Bone marrow (tissue), 2 donors: ENCODE data around the gene FSD1L.

Experiments used
- DNase-seq, 2 donors: peaks; one replicate each; lab custom pipeline; 2025; lab: John Stamatoyannopoulos, UW

FSD1L gene

GRCh38 chr9:105435453-105435852, 12.4 kb upstream of the FSD1L start:
- DNase-seq, result no peak

GRCh38 chr9:105436783-105437182, 11.1 kb upstream of the FSD1L start:
- DNase-seq, result no peak

DNA sequence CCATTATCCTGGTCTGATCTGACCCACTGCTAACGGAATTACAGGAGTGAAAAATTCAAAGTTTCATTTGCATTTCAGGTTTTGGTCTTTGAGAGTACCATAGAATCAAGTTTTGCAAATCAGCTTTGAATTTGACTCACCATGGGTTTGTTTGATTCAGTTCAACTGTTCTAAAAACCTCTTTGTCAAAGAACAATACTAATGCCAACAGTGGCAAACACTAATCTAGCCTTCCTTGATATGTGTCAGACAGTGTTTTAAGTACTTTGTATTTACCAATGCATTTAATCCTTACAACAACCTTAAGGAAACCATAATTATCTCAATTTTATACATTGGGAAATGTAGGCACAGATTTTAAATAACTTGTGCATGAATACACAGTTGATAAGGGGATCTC, 10.1 kb upstream of the FSD1L start:
- DNase-seq, result no peak

- DNase-seq, result no peak
These were observed 9.6 kb upstream of the FSD1L start for GRCh38 chr9:105438141-105438806.

- no peak for DNase-seq
These were observed 8.4 kb upstream of the FSD1L start for GRCh38 chr9:105439428-105439827.

DNA sequence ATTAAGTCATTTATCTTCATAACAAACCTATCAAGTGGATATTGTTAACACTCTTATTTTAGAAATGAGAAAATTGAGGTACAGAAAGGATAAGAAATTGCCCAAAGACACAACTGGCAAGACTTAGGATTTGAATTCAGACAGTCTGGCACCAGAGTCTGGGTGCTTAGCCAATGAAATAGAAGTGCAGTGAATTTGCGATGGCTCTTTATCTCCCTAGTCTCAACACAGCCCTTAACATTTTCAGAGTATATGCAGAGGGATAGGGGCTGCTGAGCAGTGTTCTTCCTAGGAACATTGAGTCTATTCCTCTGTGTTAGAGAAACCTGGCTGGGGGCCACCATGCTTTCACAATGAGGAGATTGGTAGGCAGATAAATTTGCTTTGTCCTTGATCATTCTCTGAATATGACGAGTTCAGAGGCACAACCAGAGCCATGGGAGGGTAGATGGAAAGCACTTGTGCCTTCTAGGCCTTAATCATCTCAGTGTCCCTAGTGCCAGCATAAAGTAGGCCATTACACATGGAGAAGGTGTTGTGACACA, 6.1 kb upstream of the FSD1L start:
- DNase-seq, result no peak

GRCh38 chr9:105443121-105443520, 4.7 kb upstream of the FSD1L start:
- DNase-seq, result no peak

DNA sequence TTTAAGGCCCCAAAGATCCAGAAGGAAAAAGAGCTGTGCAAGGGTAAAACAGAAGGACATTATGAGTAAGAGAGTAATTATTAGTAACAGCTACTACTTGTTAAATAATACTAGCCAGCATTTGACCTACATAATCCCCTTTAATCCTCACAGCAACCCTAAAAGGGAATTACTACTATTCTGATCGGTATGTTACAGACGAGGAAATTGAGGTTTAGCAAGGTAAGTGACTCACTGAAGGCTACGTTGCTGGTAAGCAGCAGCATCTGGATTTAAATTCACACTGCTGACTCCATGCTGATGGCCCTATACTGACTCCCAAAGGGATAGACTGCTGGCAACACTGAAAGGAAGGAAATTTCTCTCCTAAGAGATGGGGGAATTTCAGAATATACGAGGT, 3.7 kb upstream of the FSD1L start:
- no peak for DNase-seq

- no peak for DNase-seq
These were observed 2.5 kb upstream of the FSD1L start for GRCh38 chr9:105445203-105445881.

DNA sequence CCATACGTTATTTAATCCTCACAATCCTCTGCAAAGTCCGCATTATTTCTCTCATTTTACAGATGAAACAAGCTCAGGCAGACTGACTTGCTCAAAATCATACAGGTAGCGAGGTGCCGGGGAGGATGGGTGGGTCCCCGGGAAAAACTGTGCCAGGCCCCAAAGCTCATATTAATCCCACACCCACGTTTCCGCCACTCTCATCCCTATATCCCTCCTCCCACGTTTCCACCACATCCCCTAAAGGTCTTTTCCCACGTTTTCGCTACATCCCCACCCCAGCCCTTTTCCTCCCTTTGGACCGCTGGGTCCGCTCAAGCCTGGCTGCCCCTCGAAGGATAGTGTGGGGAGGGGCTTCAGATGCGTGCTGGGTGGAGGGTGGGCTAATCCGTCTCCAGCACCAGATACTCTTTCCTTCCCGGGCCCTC, 434 bp upstream of the FSD1L start:
- no peak for DNase-seq

GRCh38 chr9:105449081-105449480, 1.2 kb downstream of the FSD1L start:
- DNase-seq, result no peak

DNA sequence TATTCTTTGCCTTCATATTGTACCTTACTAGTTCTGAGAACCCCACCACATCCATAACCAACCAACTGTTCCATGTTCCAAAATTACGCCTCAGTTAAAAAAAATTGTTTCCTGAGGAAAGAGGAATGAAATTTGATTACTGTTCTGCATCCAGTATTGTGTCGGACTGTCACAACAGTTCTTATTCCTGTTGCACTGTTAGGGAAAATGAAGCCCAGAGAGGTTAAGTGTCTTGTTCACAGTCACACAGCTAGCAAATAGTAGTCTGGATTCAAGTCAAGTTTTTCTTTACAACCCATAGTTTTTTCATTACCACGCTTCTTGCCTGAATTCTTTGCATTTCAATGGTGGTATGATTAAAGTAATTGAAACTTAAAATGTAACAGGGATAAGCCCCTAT, 4.4 kb downstream of the FSD1L start:
- no peak for DNase-seq

GRCh38 chr9:105455836-105456475, 8.1 kb downstream of the FSD1L start:
- DNase-seq, result no peak

GRCh38 chr9:105457560-105458294, 9.9 kb downstream of the FSD1L start:
- DNase-seq, result no peak

DNA sequence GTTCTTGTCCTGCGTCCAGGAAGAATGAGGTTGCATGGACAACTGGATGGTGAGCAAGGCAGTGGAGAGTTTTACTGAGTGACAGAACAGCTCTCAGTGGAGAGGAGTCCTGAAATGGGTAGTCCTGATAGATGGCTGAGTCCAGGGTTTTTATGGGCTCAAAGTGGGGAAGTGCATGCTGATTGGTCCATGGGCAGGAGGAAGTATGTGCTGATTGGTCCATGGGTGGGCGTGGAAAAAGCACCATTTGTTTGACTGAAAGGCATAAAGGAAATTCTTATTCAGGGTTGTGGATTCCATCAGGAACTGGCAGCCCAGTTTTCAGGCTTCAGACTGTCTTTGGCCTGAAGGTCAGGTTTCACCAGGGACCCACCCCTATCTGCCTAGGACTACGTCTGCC, 10.6 kb downstream of the FSD1L start:
- DNase-seq, result no peak

GRCh38 chr9:105459336-105459735, 11.5 kb downstream of the FSD1L start:
- no peak for DNase-seq

GRCh38 chr9:105466898-105467455, 19.1 kb downstream of the FSD1L start:
- no peak for DNase-seq

DNA sequence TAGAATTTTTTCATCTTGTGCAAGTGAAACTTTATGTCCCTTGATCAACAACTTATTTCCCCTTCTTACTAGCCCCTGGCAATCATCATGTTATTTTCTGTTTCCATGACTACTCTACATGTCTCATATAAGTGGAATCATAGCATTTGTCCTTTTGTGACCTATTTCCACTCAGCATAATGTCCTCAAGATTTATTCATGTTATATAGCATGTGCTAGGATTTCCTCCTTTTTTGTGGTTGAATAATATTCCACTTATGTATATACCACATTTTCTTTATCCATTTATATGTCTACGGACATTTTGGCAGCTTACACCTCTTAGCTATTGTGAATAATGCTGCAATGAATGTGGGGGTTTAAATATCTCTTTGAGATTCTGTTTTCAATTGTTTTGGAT, 21.0 kb downstream of the FSD1L start:
- no peak for DNase-seq

DNA sequence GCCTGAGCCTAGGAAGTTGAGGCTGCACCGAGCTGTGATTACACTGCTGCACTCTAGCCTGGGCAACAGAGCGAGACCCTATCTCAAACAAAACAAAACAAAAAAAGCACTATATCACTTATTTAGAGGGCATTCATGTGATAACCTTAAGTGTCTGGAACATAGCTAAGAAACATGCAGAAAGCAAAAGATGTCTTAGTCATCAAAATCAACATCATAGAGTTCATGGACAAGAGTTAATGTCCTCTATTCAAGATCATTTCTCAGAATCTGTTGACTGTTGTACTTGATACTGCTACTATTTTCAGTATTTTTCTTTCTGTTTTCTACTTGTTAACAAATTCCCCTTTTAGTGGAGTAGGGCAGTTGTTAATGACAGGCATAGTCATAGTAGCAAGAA, 25.4 kb downstream of the FSD1L start:
- DNase-seq, result no peak

- DNase-seq, result no peak
These were observed 27.5 kb downstream of the FSD1L start for GRCh38 chr9:105475302-105475701.

GRCh38 chr9:105479846-105480245, 32.0 kb downstream of the FSD1L start:
- no peak for DNase-seq

DNA sequence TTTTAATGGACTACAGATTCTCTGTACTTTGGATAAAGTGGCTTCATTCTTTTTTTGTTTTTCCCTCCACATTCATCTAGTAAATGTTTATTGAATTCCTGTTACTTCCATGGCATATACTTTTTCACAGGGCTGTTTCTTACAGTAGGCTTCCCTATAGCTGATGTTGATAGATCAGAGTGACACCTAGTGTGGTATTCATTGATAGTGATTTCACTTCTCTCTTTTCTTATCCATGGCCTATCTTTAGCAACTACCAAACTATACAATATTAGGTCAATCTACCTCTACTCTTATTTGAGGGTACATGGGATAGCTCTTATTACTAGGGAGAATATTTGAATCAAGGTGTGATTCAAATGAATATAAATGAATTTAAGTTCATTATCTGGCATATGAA, 35.8 kb downstream of the FSD1L start:
- DNase-seq, result no peak
